ENCODE data around the gene NFIC.
"Not testable (repeated sequence)": the region's sequence is repeated elsewhere in the genome, so short reads cannot be mapped to it uniquely, and the experiment has no call there.

GRCh38 chr19:3421656-3422055 is 55.3 kb downstream of the NFIC start:
- not testable (repeated sequence) for TF ChIP-seq CTCF, EP300 (IDR thresholded peaks at IDR 0.05)

Measured in tibial nerve (tissue), 4 donors.